GM21576 (cell line): ENCODE data around the gene HOXB6.

Source experiments
- ATAC-seq: cut with Tn5 transposase; IDR thresholded peaks from one replicate; pipeline ENCODE4 v1.9.1; 2021; ENCODE audit warnings: mild to moderate bottlenecking, moderate library complexity; ENCODE audit not compliant: unreplicated experiment

Gene HOXB6

DNA sequence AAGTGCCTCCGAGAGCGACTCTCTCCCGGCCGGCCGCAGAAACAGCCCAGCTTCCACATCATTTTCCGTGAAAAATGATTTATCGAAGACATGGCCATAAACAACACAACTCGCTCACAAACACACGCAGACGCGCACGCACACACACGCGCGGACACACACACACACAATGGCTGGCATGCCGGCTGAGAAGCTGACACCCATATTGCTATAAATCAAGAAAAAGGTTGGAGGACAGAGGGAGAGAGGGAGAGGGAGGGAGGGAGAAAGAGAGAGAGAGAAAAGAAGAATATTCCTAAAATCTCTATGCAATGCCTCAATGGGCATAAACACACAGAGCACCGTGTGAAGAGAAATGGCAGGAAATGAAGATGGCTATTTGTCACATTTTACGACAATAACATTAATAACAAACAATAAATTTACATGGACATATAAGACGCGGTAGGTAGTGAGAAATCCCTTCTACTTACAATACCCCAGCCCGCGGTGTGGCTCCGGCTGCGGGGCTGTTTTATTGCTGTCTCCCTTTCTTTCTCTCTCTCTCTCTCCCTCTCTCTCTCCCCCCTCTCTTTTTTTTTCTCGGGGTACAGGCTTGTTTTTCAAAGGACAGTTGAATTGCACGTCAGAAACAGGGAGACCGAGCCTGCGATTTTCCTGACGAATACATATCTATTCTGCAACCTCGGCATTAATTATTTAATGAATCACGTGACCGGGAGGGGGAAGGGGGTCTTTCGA lies 36.1 kb downstream of the HOXB6 start:
- ATAC-seq, result no peak

DNA sequence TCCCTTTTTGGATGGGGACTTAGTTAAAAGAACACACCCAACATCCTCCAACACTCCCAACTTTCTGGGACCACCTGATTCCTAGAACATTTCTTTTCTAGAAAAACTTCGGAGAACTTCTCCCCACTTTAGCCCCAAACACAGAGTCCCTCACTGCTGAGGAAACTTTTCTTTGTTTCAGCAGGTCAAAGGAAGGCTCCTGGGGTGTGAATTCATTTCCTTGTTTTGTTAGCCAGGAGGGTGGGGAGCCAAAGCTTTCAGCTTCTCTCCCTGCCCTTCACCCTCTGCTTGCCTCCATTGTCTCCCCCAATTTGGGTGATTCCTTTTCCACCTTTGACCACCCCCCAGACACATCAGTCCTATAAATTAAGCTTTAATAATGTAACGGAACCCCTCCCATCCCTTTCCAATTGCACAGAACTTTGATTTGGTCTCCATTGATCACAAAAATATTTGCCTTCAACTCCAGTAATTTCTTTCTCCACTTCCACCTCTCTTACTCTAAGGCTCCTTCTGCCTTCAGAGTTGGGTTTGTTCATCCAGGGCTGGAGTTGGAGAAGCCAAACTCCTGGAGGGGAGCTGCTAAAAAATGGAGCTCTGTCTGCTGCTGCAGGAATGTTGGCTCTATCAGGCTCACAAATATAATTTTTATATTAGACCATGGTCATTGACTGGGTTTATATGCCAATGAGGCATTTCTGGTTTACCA lies 37.0 kb downstream of the HOXB6 start:
- no peak for ATAC-seq

DNA sequence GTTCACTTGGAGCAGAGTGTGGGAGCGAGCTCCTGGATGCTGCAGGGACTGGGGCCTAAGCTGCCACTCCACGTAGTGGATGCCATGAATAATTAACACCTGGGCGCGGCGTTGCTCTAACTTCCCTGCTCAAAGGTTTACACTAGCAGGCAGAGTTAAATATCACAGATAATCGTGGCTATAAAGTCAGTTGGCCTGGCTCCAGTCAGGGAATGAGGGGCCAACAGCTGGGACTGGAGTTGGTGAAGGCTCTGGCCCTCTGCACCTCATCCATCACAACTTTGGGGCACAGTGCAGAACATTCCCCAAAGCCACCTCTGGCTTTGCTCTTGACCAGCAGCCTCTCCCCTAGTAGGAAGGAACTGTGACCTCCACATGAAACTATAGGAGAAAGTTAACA lies 37.6 kb downstream of the HOXB6 start:
- no peak for ATAC-seq

DNA sequence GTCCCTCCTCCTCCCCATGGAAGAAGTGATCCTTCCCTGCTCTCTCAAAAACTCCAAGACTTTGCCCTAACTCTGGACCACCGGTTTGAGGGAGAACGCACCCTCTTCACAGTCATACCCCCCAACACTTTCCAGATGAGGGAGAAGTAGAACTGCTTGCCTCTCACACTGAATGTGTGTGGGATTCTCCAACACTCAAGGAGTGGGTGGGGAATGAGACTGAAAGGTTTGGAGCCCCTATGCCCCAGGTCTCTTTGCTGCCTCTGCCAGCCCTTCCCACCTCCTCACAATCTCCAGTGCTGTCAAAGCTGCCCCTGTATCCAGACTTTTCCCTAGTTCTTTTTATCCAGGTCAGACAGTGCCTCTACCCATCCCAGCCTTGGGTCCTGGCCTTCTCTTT lies 38.1 kb downstream of the HOXB6 start:
- no peak for ATAC-seq

DNA sequence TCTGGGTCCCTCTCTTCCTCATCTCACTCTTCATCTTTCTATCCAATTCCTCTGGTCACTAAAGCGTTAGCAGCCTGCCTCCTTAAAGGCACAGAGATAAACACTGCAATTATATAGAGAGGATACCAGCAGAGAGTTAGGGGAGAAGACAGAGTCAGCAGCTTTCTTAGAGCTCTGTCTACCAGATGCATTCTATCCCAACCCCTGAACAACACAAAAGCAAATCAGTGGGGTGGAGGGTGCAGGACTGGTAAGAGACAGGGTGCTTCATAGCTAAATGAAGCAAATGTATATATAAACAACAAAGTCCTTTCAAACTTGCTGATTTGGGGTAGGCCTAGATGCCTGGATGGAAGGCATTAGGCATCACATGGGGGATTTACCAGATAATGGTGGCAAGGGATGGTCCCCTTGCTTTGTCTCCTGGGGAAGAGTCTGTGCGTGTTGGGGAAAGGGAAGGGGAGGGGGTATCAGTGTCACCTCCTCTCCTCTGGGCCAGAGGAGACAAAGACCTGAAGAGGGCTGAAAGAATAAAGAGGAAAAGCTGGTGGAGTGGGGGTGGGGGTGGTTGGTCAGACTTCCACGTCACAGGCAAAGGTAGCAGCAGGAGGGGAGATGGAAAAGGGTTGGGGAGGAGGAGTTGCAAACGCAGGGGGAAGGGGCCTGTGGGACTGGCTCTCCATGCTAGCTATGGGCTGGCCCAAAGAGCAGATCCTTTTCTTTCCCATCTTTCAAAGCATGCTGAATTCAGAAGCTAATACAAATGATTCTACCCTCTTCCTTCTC lies 38.7 kb downstream of the HOXB6 start:
- no peak for ATAC-seq

DNA sequence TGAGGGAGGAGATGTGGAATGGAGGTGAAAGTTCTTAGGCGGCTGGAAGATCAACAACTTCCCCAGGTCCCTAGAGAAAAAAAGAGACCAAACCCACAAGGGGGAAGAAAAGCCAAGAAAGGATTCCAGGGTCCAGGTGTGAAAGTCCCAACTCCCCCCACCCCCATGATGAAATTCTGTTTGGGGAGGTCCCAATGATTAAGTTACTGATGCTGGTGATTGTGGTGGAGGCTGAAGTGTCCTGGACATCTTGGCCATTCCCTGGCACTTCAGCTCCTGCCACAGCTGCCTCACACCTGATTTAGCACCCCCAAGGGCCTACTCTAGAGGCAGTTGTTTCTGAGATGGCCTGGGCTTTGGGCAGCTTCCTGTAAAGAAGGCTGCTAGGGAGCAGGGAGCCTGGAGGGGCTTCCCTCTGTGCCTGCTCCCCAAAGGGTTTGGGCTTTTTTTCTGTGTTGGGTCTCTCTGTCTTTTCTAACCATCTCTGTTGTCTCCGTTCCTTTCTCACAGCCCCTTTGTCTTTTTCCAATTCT lies 39.7 kb downstream of the HOXB6 start:
- no peak for ATAC-seq

DNA sequence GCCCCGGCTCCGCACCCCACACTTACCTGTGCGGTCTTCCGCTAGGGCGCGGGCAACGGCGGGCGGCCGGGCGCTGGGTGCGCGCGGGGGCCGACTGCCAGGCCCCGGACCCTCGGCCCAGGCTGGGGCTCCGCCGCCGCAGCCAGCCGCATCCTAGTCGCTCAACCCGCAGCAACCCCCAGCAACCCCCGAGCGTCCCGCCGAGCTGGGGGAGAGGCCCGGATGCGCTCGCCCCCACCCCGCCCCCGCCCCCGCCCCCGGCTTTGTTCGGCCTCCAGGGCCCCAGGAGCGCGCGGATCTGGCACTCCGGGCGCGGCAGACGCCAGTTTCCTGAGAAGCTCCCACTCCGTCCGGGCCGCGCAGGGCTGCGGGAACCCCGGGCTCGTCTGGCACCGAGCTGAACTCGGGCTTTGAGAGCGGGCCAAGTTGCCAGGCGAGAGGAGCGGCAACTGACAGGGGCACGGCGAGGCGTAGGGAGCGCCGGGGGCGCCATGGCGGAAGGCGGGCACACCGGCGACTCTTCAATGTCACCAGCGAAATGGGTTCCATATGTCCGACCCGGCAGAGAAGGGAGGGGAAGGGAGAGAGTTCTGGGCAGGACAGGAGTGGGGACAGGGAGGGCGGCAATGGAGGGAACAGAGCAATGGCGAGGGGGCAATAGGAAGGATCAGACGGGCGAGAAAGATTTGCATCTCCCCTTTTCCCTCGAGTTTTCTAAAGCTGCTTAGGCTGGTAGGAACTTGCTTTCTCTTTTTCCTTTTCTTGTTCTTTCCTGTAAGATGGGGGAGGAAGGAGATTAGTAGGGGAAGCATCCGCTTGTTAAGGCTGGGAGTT lies 40.4 kb downstream of the HOXB6 start:
- ATAC-seq, result no peak

DNA sequence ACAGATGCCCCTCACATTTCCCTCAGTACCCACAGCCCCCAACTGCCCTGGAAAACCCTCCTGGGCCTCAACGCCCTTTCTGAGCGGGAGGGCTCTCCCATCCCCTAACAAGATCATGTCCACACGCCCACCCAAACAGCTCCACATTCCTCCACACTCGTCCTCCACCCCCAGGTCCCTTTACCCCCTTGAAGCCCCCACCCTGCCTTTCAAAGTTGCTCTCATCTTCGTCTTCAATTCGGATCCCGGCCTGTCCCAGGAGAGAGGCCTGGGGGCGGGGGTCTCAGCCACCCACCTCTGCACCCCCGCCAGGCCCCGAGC lies 41.0 kb downstream of the HOXB6 start:
- no peak for ATAC-seq

DNA sequence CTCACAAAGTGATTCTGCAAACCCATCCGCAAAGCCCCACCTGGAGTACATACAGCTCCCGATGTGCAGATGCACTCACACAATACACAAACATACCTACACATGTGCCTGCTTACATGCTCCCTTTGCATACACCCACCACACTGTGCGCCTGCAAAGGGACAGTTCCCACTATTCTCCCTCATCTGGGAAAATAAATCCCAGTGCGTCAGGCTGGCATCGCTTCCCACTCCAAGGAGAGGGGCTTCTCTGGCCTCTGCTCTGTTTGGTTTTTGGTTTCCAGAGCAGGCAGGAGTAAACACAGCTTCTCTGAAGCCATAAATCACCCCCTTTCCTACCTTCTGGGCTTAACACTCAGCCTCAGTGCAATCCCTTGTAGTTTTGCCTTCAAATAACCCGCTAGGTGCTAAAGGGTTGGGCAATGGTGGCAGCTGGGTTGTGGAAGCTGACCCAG lies 41.4 kb downstream of the HOXB6 start:
- no peak for ATAC-seq

DNA sequence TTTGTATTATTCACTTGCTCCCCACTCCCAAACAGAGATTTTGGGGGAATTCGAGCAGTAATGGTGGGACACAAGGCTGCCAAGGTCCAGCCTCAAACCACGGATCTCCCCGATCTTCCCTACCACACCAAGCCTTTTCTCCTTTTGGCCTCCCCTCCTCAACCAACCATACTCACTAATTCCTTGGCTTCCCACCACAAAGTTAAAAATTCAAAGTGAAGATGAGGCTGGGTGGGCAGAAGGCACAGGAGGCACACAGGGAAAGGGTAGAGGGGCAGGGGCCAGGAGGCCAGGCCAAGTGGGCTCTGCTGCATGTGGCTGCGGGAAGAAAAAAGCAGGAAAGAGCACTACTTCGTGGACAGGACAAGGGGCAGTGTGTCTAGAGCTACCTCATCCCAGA lies 41.9 kb downstream of the HOXB6 start:
- ATAC-seq, result no peak

DNA sequence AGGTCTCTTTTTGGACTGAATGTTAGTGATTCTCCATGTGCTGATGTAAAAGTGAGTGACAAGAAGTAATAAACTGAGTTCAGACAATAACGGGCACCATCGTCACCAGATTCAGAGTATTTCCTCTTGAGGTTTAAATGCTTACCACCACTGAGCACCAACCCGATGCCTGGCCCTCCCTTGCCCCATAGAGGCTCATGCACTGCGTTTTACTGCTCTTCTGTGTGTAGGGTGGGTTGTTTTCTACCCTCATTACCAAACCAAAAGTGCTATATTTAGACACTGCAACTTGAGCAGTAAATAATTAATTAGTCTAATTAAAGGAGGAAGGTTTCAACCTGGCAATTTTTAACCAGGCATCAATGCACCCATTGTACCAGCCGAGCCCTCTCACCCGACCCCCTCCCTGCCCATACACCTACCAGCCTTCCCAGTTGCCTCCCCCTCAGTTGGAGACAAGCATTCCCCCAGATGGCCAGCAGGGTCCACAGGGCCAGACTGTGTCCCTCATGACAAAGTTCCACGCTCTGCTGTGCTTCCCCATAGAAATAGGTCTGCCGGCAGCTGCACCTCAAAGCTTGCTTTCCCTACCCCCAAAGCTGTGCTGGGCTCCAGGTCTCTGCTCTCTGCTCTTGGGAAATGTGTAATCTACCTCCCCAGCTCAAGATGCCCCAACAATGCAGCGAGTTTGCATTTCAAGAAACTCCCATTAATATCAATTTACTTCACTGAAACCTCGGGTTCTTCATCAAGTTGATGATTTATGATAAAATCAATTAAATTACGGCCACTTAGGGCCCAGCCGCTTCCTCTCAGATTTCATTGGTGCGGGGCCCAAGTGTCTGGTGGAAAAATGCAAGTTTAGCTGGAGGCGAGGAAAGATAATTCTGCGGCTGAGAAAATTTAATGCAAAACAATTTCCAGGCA lies 42.6 kb downstream of the HOXB6 start:
- ATAC-seq, result no peak

DNA sequence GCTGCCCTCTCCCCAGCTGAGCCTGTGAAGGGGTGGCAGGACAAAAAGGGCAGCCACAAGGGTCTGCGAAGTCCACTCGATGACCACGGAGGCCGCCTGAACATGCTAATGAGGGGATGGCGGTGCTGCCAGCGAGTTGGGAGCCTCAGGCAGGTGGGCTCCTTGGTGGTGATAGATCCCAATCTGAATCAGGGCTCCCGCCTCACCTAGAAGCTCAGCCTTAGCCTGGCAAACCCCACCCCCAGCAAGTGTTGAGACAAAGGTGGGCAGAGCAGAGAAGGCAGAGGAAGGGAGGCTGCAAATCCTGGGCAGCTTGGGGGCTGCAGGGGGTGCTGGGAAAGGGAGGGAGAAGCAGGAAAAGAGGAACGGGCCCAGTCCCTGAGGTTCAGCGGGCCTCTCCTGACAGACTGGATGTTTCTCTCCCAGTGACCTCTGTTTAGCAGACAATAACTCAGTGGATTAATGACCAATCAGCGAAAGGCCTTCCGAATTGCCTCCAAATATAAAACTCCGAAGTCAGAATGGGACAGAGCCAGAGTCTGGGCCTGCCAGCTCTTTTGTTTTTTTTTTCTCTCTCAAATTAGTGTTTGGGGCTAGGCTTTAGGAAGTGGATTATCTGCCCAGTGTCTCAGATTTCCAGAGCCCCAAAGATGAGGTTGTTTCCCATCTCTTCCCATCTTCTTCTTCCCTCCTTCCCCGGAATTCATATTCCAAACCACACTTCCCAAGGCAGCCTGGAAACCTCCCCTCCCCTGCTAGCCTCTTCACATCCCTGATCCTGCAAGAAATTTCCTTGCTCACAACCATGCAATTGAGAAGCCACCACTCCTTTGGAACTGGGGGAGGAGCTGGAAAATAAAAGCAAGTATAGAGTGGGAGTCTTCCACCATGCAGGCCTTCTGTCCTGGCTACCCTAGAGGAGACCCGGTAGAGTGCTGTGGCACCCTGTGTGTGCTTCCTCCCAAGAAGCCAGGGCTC lies 44.7 kb downstream of the HOXB6 start:
- no peak for ATAC-seq

DNA sequence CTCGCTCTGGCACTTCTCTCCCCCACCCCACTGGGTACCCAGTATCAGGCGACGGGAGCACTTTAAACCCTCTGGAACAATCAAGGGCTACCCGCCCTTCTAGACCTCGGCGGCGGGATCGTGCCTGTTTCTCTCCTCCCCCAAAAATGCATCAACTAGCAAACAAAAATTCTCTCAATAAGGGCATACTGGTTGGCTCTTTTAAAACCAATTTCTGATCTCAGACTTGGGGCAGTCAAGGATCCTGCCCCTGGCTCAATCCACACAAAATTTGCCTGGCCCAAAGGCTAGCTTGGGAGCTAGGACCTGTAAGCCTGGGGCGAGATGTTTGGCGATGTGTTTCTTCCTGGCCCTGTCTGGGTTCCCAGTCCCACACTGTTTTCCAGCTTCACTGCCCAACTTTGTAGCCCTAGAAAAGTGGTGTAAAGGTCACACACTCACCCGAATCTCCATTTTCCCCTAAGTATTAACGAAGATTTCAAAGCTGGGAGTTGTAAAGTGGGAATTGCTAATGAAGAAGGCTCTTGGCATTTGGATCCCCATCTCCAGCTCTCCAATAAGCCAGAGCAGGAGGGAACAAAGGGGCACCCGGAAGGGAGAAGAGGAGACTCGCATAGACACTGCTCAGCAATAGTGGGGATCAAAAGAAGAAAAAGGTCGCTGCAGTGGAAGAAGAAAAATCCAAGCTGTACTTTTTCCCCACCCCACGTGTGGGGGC lies 45.5 kb downstream of the HOXB6 start:
- no peak for ATAC-seq

DNA sequence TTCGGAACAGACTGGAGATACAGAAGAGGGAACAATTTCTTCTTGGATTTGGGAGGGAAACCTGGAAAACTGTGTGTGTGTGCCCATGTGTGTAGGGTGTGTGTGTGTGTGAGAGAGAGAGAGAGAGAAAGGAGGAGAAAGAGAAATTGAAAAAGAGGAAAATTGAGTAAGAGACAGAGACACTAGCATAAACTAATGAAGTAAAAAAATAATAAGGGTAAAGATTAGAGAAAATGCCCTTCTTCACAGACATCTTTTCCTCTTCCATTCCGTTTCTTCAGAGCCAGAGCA lies 46.0 kb downstream of the HOXB6 start:
- ATAC-seq, result no peak

DNA sequence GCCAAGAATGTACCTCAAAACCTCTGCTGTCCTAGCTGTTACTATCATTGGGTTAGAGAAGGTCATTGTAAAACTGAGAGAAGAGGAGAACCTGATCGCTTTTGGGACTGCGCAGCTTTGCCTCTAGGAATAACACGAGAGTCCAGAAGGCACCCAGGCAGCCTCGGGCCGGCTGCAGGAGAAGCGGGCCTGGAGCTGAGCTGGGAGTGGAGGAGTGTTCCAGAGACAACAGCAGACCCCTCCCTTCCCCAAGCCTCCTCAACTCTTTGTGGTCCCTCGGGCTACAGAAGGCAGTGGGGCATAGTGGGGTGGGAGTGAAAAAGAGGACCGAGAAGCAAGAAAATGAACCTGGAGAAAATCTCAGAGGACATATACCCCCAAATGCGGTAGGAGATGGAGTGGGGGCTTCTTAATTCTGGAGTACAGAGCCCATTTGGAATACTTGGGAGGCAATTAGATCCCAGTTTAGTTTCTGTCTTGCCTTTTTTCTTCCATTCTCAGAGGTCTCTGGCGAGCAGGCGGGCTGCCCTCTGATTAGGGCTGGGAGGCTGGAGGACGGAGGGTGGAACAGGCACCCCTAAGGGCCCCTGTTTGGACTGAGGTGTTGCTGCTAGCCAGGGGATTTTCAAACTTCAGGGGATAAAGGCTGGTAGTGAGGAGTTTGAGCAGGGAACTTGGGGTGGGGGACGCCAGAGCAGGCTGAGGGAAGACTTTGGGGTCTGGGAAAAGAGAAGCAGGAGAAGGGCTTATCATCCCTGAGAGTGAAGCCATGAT lies 46.5 kb downstream of the HOXB6 start:
- no peak for ATAC-seq

DNA sequence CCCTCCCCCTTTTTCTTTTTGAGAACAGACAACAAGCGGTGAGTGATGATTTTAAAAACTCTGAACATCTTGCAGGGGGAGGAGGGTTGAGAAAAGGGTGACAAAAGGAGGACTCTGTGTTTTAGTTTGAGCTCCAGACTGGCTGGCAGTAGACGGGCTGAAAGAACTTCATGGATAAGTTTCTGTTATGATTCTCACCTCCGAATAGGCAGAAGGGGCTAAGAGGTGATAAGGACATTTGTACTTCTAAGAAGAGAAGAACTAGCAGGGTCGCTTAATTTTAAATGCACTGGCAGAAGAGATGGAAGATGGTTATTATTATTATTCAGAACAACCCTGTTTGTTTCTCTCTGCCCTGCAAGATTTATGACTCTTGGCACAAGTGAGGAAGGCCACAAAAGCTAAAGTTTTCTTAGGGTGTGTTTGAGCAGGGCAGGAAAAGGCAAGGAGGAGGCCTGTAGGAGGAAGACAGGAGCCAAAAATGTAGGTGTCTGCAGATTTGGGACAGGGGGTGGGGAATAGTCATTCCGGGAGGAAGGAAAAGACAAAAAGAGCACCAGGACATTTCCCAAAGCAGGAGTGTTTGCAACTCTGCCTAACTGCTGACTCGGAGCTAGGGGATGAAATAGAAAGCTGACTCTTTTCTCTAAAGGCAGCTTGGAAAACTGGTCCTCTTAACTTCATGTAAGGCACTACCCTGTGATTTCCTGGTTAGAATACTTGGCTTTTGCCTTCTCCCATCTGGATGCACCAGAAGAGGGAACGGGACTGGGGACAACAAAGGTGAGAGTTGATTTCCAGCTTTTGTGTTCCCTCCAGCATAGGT lies 48.0 kb downstream of the HOXB6 start:
- no peak for ATAC-seq

DNA sequence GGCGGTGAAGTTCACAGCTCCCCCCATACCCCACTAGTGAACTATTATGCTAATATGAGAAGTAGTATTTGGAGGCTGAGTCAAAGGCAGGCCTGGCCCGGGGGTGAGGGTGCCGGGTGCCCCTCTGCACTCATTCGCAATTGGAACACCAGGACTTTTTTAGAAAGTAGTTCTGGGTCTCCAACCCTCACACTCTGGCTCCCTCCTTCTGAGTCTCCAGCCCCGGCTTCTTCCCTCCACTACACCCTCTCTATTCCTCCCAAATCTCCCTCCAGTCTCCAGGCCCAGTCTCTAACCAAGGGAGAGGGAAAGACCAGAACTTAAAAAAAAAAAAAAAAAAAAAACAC lies 48.6 kb downstream of the HOXB6 start:
- ATAC-seq, result no peak
